ENCODE results near the gene GCNT2. TPM values are rescaled to one million over a fixed set of nuclear protein-coding genes. Genes with fewer than 3 reads are reported as not detected.
"Not testable (repeated sequence)": the region's sequence is repeated elsewhere in the genome, so short reads cannot be mapped to it uniquely, and the experiment has no call there.

The GCNT2 gene
- total and polyA plus RNA-seq, 2 of the 8 experiments (the other 6 are each of a cell fraction or from before 2014, with no cell fraction given), result 19.3 to 52.5 TPM

GRCh38 chr6:10616266-10616665, 95.1 kb downstream of the GCNT2 start:
- H2BK12ac ChIP-seq (ENCODE audit: low read depth, low read length); H2AK5ac ChIP-seq (ENCODE audit: low read depth, low read length); H3K18ac ChIP-seq (ENCODE audit: extremely low read depth, low read length); H3K23ac ChIP-seq (ENCODE audit: insufficient read length); H2BK15ac ChIP-seq (ENCODE audit: low read length); H3K4me2 ChIP-seq (ENCODE audit: insufficient read depth in 1 of 2, low read depth in 2 of 2, low read length in 2 of 2); H3K56ac ChIP-seq (replicated peaks; ENCODE audit: insufficient read length, low read depth, low read length); H3K23me2 ChIP-seq (ENCODE audit: low read depth, low read length); H4K5ac ChIP-seq (ENCODE audit: insufficient read length, low read depth, low read length); H3K14ac ChIP-seq (ENCODE audit: insufficient read length); H2AFZ ChIP-seq (ENCODE audit: low read length); DNase-seq (ENCODE audit: low read depth in 1 of 2, low spot score in 2 of 2); H3K79me1 ChIP-seq (ENCODE audit: low read depth, low read length); H3K4me3 ChIP-seq (ENCODE audit: extremely low read depth in 1 of 4, insufficient read depth in 2 of 4, low read depth in 3 of 4, low read length in 4 of 4); H2BK5ac ChIP-seq (ENCODE audit: low read depth, low read length); H3K9me3 ChIP-seq (ENCODE audit: insufficient read depth in 2 of 2, low read depth in 1 of 2, low read length in 1 of 2); H3K27ac ChIP-seq (ENCODE audit: low read depth, low read length); FAIRE-seq; H3K27me3 ChIP-seq (replicated peaks in 1 of 4; ENCODE audit: control insufficient read depth in 3 of 4, extremely low read depth in 1 of 4, insufficient read depth in 3 of 4, low read length in 3 of 4); H4K91ac ChIP-seq (replicated peaks; ENCODE audit: insufficient read length, low read length); H3K9ac ChIP-seq (replicated peaks in 1 of 4; ENCODE audit: extremely low read depth in 1 of 4, low read depth in 3 of 4, low read length in 3 of 4); H2BK120ac ChIP-seq (replicated peaks; ENCODE audit: low read depth, low read length); H3K4ac ChIP-seq (replicated peaks; ENCODE audit: insufficient read length, low read depth, low read length); H4K8ac ChIP-seq (ENCODE audit: extremely low read depth, insufficient read depth, low read length); H2BK20ac ChIP-seq (ENCODE audit: low read length): not testable (repeated sequence)
- Histone ChIP-seq H3K36me3 (ENCODE audit: control insufficient read depth in 2 of 4, insufficient read depth in 4 of 4, low read length in 3 of 4) (peaks cover 0 to 21% (median 4%) of the 10 kb centered on the region in 4 experiments; a peak in 4 of 8 replicates), H4K20me1 (replicated peaks in 1 of 2; ENCODE audit: control insufficient read depth in 1 of 2, insufficient read depth in 2 of 2, low read length in 2 of 2) (peaks cover 3 to 10% of the 10 kb centered on the region in 2 experiments), H3K4me1 (replicated peaks in 1 of 4; ENCODE audit: control insufficient read depth in 3 of 4, insufficient read depth in 4 of 4, low read length in 3 of 4) (peaks cover 0 to 10% (median 0%) of the 10 kb centered on the region in 4 experiments; a peak in 3 of 7 replicates), H3K79me2 (ENCODE audit: control insufficient read depth in 1 of 2, insufficient read depth in 2 of 2, low read length in 2 of 2) (peaks cover 7 to 75% of the 10 kb centered on the region in 2 experiments)
- WGBS, 2 experiments (ENCODE audit: extremely low coverage in 1 of 2, insufficient coverage in 1 of 2, insufficient read length in 1 of 2, insufficient replicate concordance in 2 of 2, low coverage in 1 of 2, low lambda C conversion rate in 2 of 2, missing lambda C conversion rate in 1 of 2), result 93% methylated on average over 3 of the region's 3 CpGs; no CpG with 5 or more reads in 1 of the 2 experiments
- CTCF ChIA-PET (ENCODE audit: partially characterized antibody), result interaction anchor here (1.0 to 2.5 kb wide), 5 partner anchors 12 to 113 kb away, joined by 3 to 7 read pairs (median 4); no protein-coding TSS in a partner anchor
- POLR2A ChIA-PET (ENCODE audit: partially characterized antibody), result interaction anchor here (0.9 to 1.4 kb wide), 7 partner anchors 9 to 96 kb away, joined by 3 to 7 read pairs (median 3); no protein-coding TSS in a partner anchor
